Heart right ventricle (tissue), 16 donors: ENCODE data around the gene TRRAP. TPM values are rescaled to one million over a fixed set of nuclear protein-coding genes. Genes with fewer than 3 reads are reported as not detected.

Experiments used
- ATAC-seq, 8 donors: fragments of 200-7000 bp; cut with Tn5 transposase; one replicate each; pipeline ENCODE4 v1.9.1; 2020; ENCODE audit warnings: mild to moderate bottlenecking in 8 of 8, moderate library complexity in 8 of 8, moderate number of reproducible peaks in 1 of 8
- DNase-seq, 2 donors: peaks; one replicate each; pipeline ENCODE4 v3.0.0-alpha.2; 2020
- H3K27ac ChIP-seq, 10 donors: fragments of 200-600 bp; sonication (generic) in 2 of 10; one replicate each; pipeline versions ENCODE4 v1.5.0 to v1.8.0; 2020 to 2022; ENCODE audit warnings: mild to moderate bottlenecking in 3 of 10
- H3K27me3 ChIP-seq, 7 donors: fragments of 200-600 bp; one replicate each; pipeline ENCODE4 v1.8.0; 2021 to 2022; ENCODE audit warnings: mild to moderate bottlenecking in 2 of 7
- H3K36me3 ChIP-seq, 9 donors: fragments of 200-600 bp; sonication (generic) in 1 of 9; one replicate each; pipeline versions ENCODE4 v1.5.0 to v1.8.0; 2020 to 2022; ENCODE audit warnings: mild to moderate bottlenecking in 2 of 9
- H3K4me1 ChIP-seq, 9 donors: fragments of 200-600 bp; sonication (generic) in 1 of 9; one replicate each; pipeline versions ENCODE4 v1.5.0 to v1.8.0; 2020 to 2022; ENCODE audit warnings: mild to moderate bottlenecking in 4 of 9
- H3K4me3 ChIP-seq, 10 donors: fragments of 200-600 bp; sonication (generic) in 2 of 10; one replicate each; pipeline versions ENCODE4 v1.5.0 to v1.8.0; 2020 to 2022; ENCODE audit warnings: mild to moderate bottlenecking in 7 of 10, moderate library complexity in 2 of 10
- H3K9me3 ChIP-seq, 11 donors: fragments of 200-600 bp in 10 of 11; sonication (generic) in 2 of 11; one replicate each; pipeline versions ENCODE4 v1.5.0 to v1.8.0; 2013 to 2022; ENCODE audit warnings: mild to moderate bottlenecking in 2 of 11, control low read depth in 1 of 11, moderate library complexity in 1 of 11
- CTCF ChIP-seq, 9 donors: fragments of 200-600 bp; sonication (generic) in 2 of 9; IDR thresholded peaks; one replicate each; pipeline versions ENCODE4 v1.5.0 to v1.8.0; 2021 to 2022; ENCODE audit warnings: antibody characterized with exemption in 9 of 9, mild to moderate bottlenecking in 5 of 9, moderate library complexity in 1 of 9
- WGBS, 2 donors: extraction: QIAGEN DNeasy Blood & Tissue Kit; methylation state at CpG; one replicate each; pipeline ENCODE4 v1.1.7; 2013; ENCODE audit warnings: inconsistent platforms in 1 of 2; 5-methylcytosine and 5-hydroxymethylcytosine counted together
- intact Hi-C, 10 donors: fragments of 100-400 bp; cut with DNase I; formaldehyde crosslinking; loops; one replicate each; pipeline versions ENCODE4 v1.11.1 to v1.14.2; 2022
- polyA plus RNA-seq, 2 donors: library from polyadenylated mRNA; stranded (reverse); fragments of 200-250 nt; gene quantifications; one replicate each; pipeline ENCODE4 v1.2.3, GENCODE V29; 2013
- total RNA-seq, 10 donors: library from RNA; stranded (reverse); fragmentation: NEBNext Ultra II Directional in 3 of 10; extraction: Animal tissue kit (Norgen Biotek cat#: 25700) in 3 of 10; gene quantifications; one replicate each; pipeline versions ENCODE4 v1.2.1 to v1.2.4, GENCODE V29; 2021 to 2023
- donor health status: Arrhythmogenic right ventricular cardiomyopathy.
- donor health status: ischemic (EF 13 %, LVEDD 7.1; RV severe dilation, severe dysfunction).
- donor health status: healthy with polysubstance abuse.
- donor health status: DM: no; HTN: yes; CAD: no.
- donor health status: DM: no; HTN: no; CAD: no.
- donor health status: ischemic (EF 25% LVEDD 6.9; RV normal size, moderate dysfunction).
- donor health status: ischemic (EF 25% LVEDD 5.7; RV mildly dilated, moderate dysfunction).
- donor health status: healthy.
- donor health status: DM: yes; HTN: yes; CAD: no.
- donor health status: Ischemic cardiomyopathy.
- donor health status: ischemic (EF 35%, LVEDD 5.7; RV mildly dilated, moderate dysfunction).
- donor health status: nonischemic (EF 11% LVEDD 7.7; RV severe dilation, severe dysfunction).
- donor health status: DM: yes; HTN: yes; CAD: no.
- donor health status: PGD.
- donor health status: ischemic (EF 29% LVEDD 5.4; RV normal size, mild dysfunction).
- donor health status: nonischemic (EF 23%, LVEDD 6.1; RV moderate dilation, normal function).

TRRAP gene
- total and polyA plus RNA-seq, 12 donors = 4.8 to 25.1 (median 21.3) TPM

GRCh38 chr7:98985945-98986344, 107.6 kb downstream of the TRRAP start:
- ATAC-seq (no peak), DNase-seq (no peak)
- Histone ChIP-seq H3K4me1 (no peaks in the 10 kb centered on the region), H3K27ac (no peak overlapping the region), H3K4me3 (no peak overlapping the region), H3K36me3 (peaks cover 4 to 100% (median 88%) of the 10 kb centered on the region in 9 donors), H3K9me3 (peaks cover 0 to 14% (median 0%) of the 10 kb centered on the region in 11 donors), H3K27me3 (no peaks in the 10 kb centered on the region)
- intact Hi-C loops = no loop called here
- no peak for TF ChIP-seq CTCF (IDR thresholded peaks at IDR 0.05)

GRCh38 chr7:98988641-98989040, 110.3 kb downstream of the TRRAP start:
- H3K36me3 ChIP-seq = peaks cover 8 to 100% (median 81%) of the 10 kb centered on the region in 9 donors
- no peaks in the 10 kb centered on the region for H3K27me3 ChIP-seq
- H3K4me3 ChIP-seq = no peak overlapping the region
- 96% methylated on average over 15 of the region's 15 CpGs for WGBS, 2 donors
- no peak for TF ChIP-seq CTCF (IDR thresholded peaks at IDR 0.05)
- H3K27ac ChIP-seq = no peak overlapping the region
- no peak for DNase-seq
- intact Hi-C loops = no loop called here
- no peaks in the 10 kb centered on the region for H3K4me1 ChIP-seq
- ATAC-seq = no peak
- H3K9me3 ChIP-seq = peaks cover 0 to 14% (median 0%) of the 10 kb centered on the region in 11 donors

GRCh38 chr7:98990356-98990755, 112.0 kb downstream of the TRRAP start:
- no peak for TF ChIP-seq CTCF (IDR thresholded peaks at IDR 0.05)
- Histone ChIP-seq H3K4me3 (no peak overlapping the region), H3K27me3 (no peaks in the 10 kb centered on the region), H3K36me3 (peaks cover 13 to 100% (median 81%) of the 10 kb centered on the region in 9 donors), H3K9me3 (peaks cover 0 to 14% (median 0%) of the 10 kb centered on the region in 11 donors), H3K27ac (no peak overlapping the region), H3K4me1 (no peaks in the 10 kb centered on the region)
- intact Hi-C loops = no loop called here
- 94 to 95% methylated on average over 6 of the region's 6 CpGs for WGBS, 2 donors
- ATAC-seq (no peak), DNase-seq (no peak)

- no peak for TF ChIP-seq CTCF (IDR thresholded peaks at IDR 0.05)
- Histone ChIP-seq H3K4me1 (no peaks in the 10 kb centered on the region), H3K9me3 (peaks cover 0 to 8% (median 0%) of the 10 kb centered on the region in 11 donors), H3K27me3 (no peaks in the 10 kb centered on the region), H3K27ac (no peak overlapping the region), H3K4me3 (no peak overlapping the region), H3K36me3 (peaks cover 12 to 100% (median 78%) of the 10 kb centered on the region in 9 donors)
- intact Hi-C loops = no loop called here
- WGBS, 2 donors = 96% methylated on average over 14 of the region's 14 CpGs
- no peak for ATAC-seq
- no peak for DNase-seq
Measured at GRCh38 chr7:98991141-98991540, 112.8 kb downstream of the TRRAP start.
